ENCODE results near the gene PTRH1. TPM values are rescaled to one million over a fixed set of nuclear protein-coding genes. Genes with fewer than 3 reads are reported as not detected.

The PTRH1 gene
- total RNA-seq: 10 to 100 TPM; 23.6 to 64.9 TPM

GRCh38 chr9:127715470-127716337, at the start of gene PTRH1, which contains the start of gene TTC16:
TSS of gene PTRH1 (minus strand) at chr9:127715663. CDS start at chr9:127715639, 24 bp downstream.
TSS of gene TTC16 (plus strand) at chr9:127716079. CDS start at chr9:127716146, 67 bp downstream.
- DNase-seq (peak; percentile 97), ATAC-seq (peak; percentile 97)
- Histone ChIP-seq H3K27me3 (no peaks in the 10 kb centered on the region), H3K36me3 (replicated peaks in 1 of 2; ENCODE audit: insufficient read depth in 1 of 2, low read depth in 2 of 2) (no peaks in the 10 kb centered on the region), H3K9me3 (no peaks in the 10 kb centered on the region), H3K4me3 (peak within 1 kb of the TSS; percentile 77 to 79), H3K4me1 (peaks cover 17% of the 10 kb centered on the region), H3K27ac (peak within 1 kb of the TSS; percentile 29 to 86 (median 64))
- 6% methylated on average over 65 of the region's 65 CpGs; no CpG with 5 or more reads in 1 of the 2 donors for WGBS, 2 donors
- intact Hi-C loops (cut with DNase I): no loop called here
- TF ChIP-seq, protein P1, sequence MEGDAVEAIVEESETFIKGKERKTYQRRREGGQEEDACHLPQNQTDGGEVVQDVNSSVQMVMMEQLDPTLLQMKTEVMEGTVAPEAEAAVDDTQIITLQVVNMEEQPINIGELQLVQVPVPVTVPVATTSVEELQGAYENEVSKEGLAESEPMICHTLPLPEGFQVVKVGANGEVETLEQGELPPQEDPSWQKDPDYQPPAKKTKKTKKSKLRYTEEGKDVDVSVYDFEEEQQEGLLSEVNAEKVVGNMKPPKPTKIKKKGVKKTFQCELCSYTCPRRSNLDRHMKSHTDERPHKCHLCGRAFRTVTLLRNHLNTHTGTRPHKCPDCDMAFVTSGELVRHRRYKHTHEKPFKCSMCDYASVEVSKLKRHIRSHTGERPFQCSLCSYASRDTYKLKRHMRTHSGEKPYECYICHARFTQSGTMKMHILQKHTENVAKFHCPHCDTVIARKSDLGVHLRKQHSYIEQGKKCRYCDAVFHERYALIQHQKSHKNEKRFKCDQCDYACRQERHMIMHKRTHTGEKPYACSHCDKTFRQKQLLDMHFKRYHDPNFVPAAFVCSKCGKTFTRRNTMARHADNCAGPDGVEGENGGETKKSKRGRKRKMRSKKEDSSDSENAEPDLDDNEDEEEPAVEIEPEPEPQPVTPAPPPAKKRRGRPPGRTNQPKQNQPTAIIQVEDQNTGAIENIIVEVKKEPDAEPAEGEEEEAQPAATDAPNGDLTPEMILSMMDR (IDR thresholded peaks at IDR 0.05): peak in 1 of 7 experiments; percentile 4
- peak; percentile 28 to 66 (median 62) for TF ChIP-seq POLR2A (IDR thresholded peaks at IDR 0.05)

- intact Hi-C loops (cut with DNase I): no loop called here
- Histone ChIP-seq H3K4me1 (no peaks in the 10 kb centered on the region), H3K36me3 (replicated peaks in 1 of 2; ENCODE audit: insufficient read depth in 1 of 2, low read depth in 2 of 2) (no peaks in the 10 kb centered on the region), H3K27me3 (no peaks in the 10 kb centered on the region), H3K4me3 (no peak overlapping the region), H3K27ac (peak overlapping the region in 2 of 4 donors; percentile 55 to 63), H3K9me3 (no peaks in the 10 kb centered on the region)
- DNase-seq (peak in 3 of 4 donors; percentile 55 to 61 (median 60)), ATAC-seq (peak; percentile 59)
- TF ChIP-seq, protein P1 (IDR thresholded peaks at IDR 0.05): peak in 6 of 7 experiments; percentile 10 to 49 (median 39)
- TF ChIP-seq POLR2A (IDR thresholded peaks at IDR 0.05): peak in 2 of 3 donors; percentile 11 to 23
- 39 to 47% methylated on average over 7 of the region's 7 CpGs for WGBS, 2 donors
Observed at GRCh38 chr9:127763918-127764384, 48.5 kb upstream of the PTRH1 start.

GRCh38 chr9:127762111-127762676, 46.7 kb upstream of the PTRH1 start:
- 45 to 61% methylated on average over 14 to 16 of the region's 16 CpGs for WGBS, 2 donors
- ATAC-seq: peak; percentile 33
- Histone ChIP-seq H3K4me3 (no peak overlapping the region), H3K27ac (peak overlapping the region in 2 of 4 donors; percentile 55 to 63), H3K36me3 (replicated peaks in 1 of 2; ENCODE audit: insufficient read depth in 1 of 2, low read depth in 2 of 2) (no peaks in the 10 kb centered on the region), H3K4me1 (no peaks in the 10 kb centered on the region), H3K27me3 (no peaks in the 10 kb centered on the region), H3K9me3 (no peaks in the 10 kb centered on the region)
- peak in 2 of 4 donors; percentile 29 to 45 for DNase-seq
- intact Hi-C loops (cut with DNase I): no loop called here
- TF ChIP-seq, protein P1 (IDR thresholded peaks at IDR 0.05): no peak
- peak in 1 of 3 donors; percentile 12 for TF ChIP-seq POLR2A (IDR thresholded peaks at IDR 0.05)

GRCh38 chr9:127761491-127761956, 46.1 kb upstream of the PTRH1 start:
- DNase-seq (no peak), ATAC-seq (no peak)
- 49 to 53% methylated on average over 3 to 5 of the region's 5 CpGs for WGBS, 2 donors
- intact Hi-C loops (cut with DNase I): no loop called here
- Histone ChIP-seq H3K4me3 (no peak overlapping the region), H3K36me3 (replicated peaks in 1 of 2; ENCODE audit: insufficient read depth in 1 of 2, low read depth in 2 of 2) (no peaks in the 10 kb centered on the region), H3K9me3 (no peaks in the 10 kb centered on the region), H3K27me3 (no peaks in the 10 kb centered on the region), H3K4me1 (no peaks in the 10 kb centered on the region), H3K27ac (peak overlapping the region in 2 of 4 donors; percentile 17 to 29)
- TF ChIP-seq POLR2A (IDR thresholded peaks at IDR 0.05): no peak
- TF ChIP-seq, protein P1 (IDR thresholded peaks at IDR 0.05): no peak

All from body of pancreas (tissue), 4 donors.